ENCODE results near the gene ACTRT2.

ACTRT2 gene

GRCh38 chr1:2983706-2984398 lies 37.4 kb upstream of the ACTRT2 start:
- DNase-seq (ENCODE audit: low read depth, low spot score) = no peak

- DNase-seq (ENCODE audit: low read depth, low spot score) = no peak
These were observed 36.7 kb upstream of the ACTRT2 start for GRCh38 chr1:2984399-2985061.

GRCh38 chr1:2985067-2985561 lies 36.2 kb upstream of the ACTRT2 start:
- DNase-seq (ENCODE audit: low read depth, low spot score) = no peak

- DNase-seq (ENCODE audit: low read depth, low spot score) = no peak
These were observed 35.3 kb upstream of the ACTRT2 start for GRCh38 chr1:2985694-2986548.

- DNase-seq (ENCODE audit: low read depth, low spot score) = no peak
These were observed 34.5 kb upstream of the ACTRT2 start for GRCh38 chr1:2986549-2987305.

- DNase-seq (ENCODE audit: low read depth, low spot score) = no peak
These were observed 33.5 kb upstream of the ACTRT2 start for GRCh38 chr1:2987773-2988172.

GRCh38 chr1:2988256-2988655 lies 33.0 kb upstream of the ACTRT2 start:
- no peak for DNase-seq (ENCODE audit: low read depth, low spot score)

- no peak for DNase-seq (ENCODE audit: low read depth, low spot score)
These were observed 32.1 kb upstream of the ACTRT2 start for GRCh38 chr1:2989185-2989584.

- DNase-seq (ENCODE audit: low read depth, low spot score) = no peak
These were observed 31.3 kb upstream of the ACTRT2 start for GRCh38 chr1:2989976-2990375.

- no peak for DNase-seq (ENCODE audit: low read depth, low spot score)
These were observed 30.7 kb upstream of the ACTRT2 start for GRCh38 chr1:2990376-2991115.

GRCh38 chr1:2991753-2992495 lies 29.3 kb upstream of the ACTRT2 start:
- DNase-seq (ENCODE audit: low read depth, low spot score) = no peak

GRCh38 chr1:2998503-2999100 lies 22.7 kb upstream of the ACTRT2 start:
- no peak for DNase-seq (ENCODE audit: low read depth, low spot score)

GRCh38 chr1:2999138-2999537 lies 22.1 kb upstream of the ACTRT2 start:
- no peak for DNase-seq (ENCODE audit: low read depth, low spot score)

- no peak for DNase-seq (ENCODE audit: low read depth, low spot score)
These were observed 21.7 kb upstream of the ACTRT2 start for GRCh38 chr1:2999571-2999970.

GRCh38 chr1:3000214-3000613 lies 21.1 kb upstream of the ACTRT2 start:
- DNase-seq (ENCODE audit: low read depth, low spot score) = no peak

GRCh38 chr1:3000671-3001470 lies 20.4 kb upstream of the ACTRT2 start:
- DNase-seq (ENCODE audit: low read depth, low spot score) = no peak

GRCh38 chr1:3001471-3002348 lies 19.6 kb upstream of the ACTRT2 start:
- DNase-seq (ENCODE audit: low read depth, low spot score) = no peak
